HL-60 (cell line): ENCODE measurements around the gene EPB41L4B.

Source experiments
- DNase-seq, 2 experiments: peaks; one replicate each; pipeline ENCODE4 v3.0.0-alpha.2; 2010 to 2020; ENCODE audit warnings: low read depth in 1 of 2, low spot score in 1 of 2
- H3K27ac ChIP-seq: fragments of 250-450 bp; sonication (Bioruptor Pico); replicated peaks from 2 replicates; pipeline ENCODE4 v1.5.1; 2020; ENCODE audit warnings: mild to moderate bottlenecking, moderate library complexity
- H3K27me3 ChIP-seq: fragments of 250-450 bp; sonication (Bioruptor Pico); 2 replicates; pipeline ENCODE4 v1.5.1; 2021; ENCODE audit warnings: mild to moderate bottlenecking, moderate library complexity; ENCODE audit not compliant: insufficient read depth, poor library complexity, severe bottlenecking
- H3K4me3 ChIP-seq: replicated peaks from 2 replicates; pipeline ENCODE4 v1.5.1; 2011; ENCODE audit warnings: mild to moderate bottlenecking, control low read depth, low read length; ENCODE audit not compliant: insufficient read depth
- CTCF ChIP-seq: IDR thresholded peaks from one replicate; pipeline ENCODE4 v1.5.1; 2011; ENCODE audit warnings: low read length, control low read depth, inconsistent platforms; ENCODE audit not compliant: insufficient read depth
- GABPA ChIP-seq: IDR thresholded peaks from 2 replicates; pipeline ENCODE4 v1.6.1; 2012; ENCODE audit warnings: low read depth
- POLR2AphosphoS5 ChIP-seq: IDR thresholded peaks from 2 replicates; pipeline ENCODE4 v1.6.1; 2012; ENCODE audit warnings: low read depth
- REST ChIP-seq: IDR thresholded peaks from 2 replicates; pipeline ENCODE4 v1.6.1; 2012; ENCODE audit warnings: low read depth; ENCODE audit not compliant: insufficient replicate concordance
- SPI1 ChIP-seq: IDR thresholded peaks from 2 replicates; pipeline ENCODE4 v1.6.1; 2012; ENCODE audit warnings: low read depth, mild to moderate bottlenecking, borderline replicate concordance

EPB41L4B gene

GRCh38 chr9:109276469-109277440 lies 44.1 kb downstream of the EPB41L4B start:
- DNase-seq: no peak
- TF ChIP-seq REST (no peak), POLR2AphosphoS5 (no peak), CTCF (no peak), GABPA (no peak), SPI1 (no peak)
- Histone ChIP-seq H3K4me3 (no peak overlapping the region), H3K27me3 (no peaks in the 10 kb centered on the region), H3K27ac (no peak overlapping the region)

GRCh38 chr9:109274884-109275730 lies 45.8 kb downstream of the EPB41L4B start:
- no peak for TF ChIP-seq SPI1
- no peak for TF ChIP-seq GABPA
- no peak for TF ChIP-seq REST
- no peak for DNase-seq
- Histone ChIP-seq H3K4me3 (no peak overlapping the region), H3K27ac (no peak overlapping the region), H3K27me3 (no peaks in the 10 kb centered on the region)

GRCh38 chr9:109273869-109274268 lies 47.0 kb downstream of the EPB41L4B start:
- DNase-seq: no peak
- no peak for TF ChIP-seq POLR2AphosphoS5
- no peaks in the 10 kb centered on the region for H3K27me3 ChIP-seq
- H3K27ac ChIP-seq: no peak overlapping the region
- H3K4me3 ChIP-seq: no peak overlapping the region

DNA sequence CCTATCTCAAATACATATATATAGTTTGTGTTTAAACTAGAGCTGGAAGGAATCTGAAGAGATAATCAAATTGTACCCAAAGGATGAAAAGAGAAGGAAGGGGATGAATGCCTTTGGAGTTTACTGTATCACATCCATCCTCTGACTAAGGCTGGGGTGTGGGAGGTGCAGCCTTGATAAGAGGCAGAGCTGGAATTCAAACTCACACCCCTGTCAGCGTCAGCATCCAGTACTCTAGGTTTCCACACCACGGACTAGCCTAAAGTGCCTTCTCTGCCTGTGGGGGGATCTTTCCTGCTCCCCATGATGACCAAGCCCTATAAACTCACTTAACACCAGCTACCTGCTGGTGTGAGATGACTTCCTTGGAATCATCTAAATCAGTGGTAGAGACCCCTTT lies 48.1 kb downstream of the EPB41L4B start:
- DNase-seq: no peak
- TF ChIP-seq CTCF (no peak), SPI1 (no peak), REST (no peak), POLR2AphosphoS5 (no peak), GABPA (no peak)
- Histone ChIP-seq H3K27me3 (no peaks in the 10 kb centered on the region), H3K4me3 (no peak overlapping the region), H3K27ac (no peak overlapping the region)
